Measurements from ENCODE around the gene TOP3A.
"Not testable (repeated sequence)": the region's sequence is repeated elsewhere in the genome, so short reads cannot be mapped to it uniquely, and the experiment has no call there.

TOP3A gene

GRCh38 chr17:18314731-18315561 lies at the start of gene TOP3A, which contains the start of gene SMCR8:
TOP3A (minus strand) TSS chr17:18314994; CDS start chr17:18314778, 216 bp downstream.
SMCR8 (plus strand) TSS chr17:18315293; CDS start chr17:18315790, 497 bp downstream.
- peak within 1 kb of the TSS; percentile 97 for H3K4me3 ChIP-seq (ENCODE audit: low read depth, low read length)
- DNase-seq (ENCODE audit: low read depth), result peak; percentile 94

DNA sequence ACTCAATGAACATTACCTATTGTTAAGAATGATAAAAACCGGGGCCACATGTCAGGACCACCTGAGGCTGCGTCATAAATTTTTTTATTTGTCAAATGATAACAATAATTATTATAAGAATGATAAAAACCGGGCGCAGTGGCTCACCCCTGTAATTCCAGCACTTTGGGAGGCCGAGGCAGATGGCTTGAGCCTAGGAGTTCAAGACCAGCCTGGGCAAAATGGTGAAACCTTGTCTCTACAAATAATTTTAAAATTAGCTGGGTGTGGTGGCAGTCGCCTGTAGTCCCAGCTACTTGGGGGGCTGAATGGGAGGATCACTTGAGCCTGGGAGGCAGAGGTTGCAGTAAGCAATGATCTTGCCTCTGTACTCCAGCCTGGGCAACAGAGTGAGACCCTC lies 49.4 kb upstream of the TOP3A start:
- DNase-seq (ENCODE audit: low read depth), result no peak
- H3K4me3 ChIP-seq (ENCODE audit: low read depth, low read length), result no peak overlapping the region

DNA sequence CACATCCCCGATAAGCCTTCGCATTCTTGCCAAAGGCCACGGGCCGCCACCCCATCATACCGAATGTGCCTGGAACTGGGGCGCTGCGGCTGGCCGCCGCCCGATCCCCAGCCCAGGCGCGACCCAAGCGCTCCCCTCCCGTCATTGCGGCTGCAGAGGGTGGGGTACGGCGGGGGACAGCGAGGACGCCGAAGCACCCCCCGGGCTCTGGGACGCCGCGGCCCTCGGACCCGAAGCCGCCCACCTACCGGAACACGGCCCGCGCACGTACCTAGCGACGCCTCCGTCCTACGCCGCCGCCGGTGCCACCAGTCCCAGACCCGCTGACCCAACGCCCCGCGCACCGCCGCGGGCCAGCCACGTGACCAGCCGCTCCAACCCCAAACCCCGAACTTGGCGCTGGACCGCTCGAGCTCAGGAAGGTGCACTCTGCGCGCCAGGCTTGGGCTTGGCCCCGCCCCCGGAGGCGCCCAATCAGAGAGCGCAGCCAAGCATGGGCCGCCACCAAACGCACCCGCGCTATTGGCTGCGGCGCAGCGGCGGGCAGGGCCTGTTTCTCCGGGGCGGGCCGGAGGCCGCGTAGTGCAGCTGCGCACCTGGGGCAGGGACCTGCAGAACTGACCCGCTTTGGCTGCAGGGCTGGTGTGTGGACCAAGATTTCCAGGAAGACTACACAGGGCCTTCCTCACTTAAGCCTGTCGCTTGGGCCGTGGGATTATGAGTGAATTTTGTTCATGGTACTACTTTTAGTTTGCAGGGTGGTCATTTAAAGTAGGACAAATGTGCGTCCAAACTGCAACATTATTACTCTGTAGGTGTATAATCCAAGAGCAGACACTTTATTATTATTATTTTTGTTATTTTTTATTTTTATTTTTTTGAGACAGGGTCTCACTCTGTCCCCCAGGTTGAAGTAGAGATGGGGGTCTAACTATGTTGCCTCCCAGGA lies 48.6 kb upstream of the TOP3A start, which contains the start of gene SHMT1:
SHMT1 (minus strand) TSS at position 450 of the 949 bp plus-strand sequence. CDS start 7,569 bp downstream, outside the sequence.
- peak; percentile 52 for DNase-seq (ENCODE audit: low read depth)
- peak within 1 kb of the TSS; percentile 82 for H3K4me3 ChIP-seq (ENCODE audit: low read depth, low read length)

DNA sequence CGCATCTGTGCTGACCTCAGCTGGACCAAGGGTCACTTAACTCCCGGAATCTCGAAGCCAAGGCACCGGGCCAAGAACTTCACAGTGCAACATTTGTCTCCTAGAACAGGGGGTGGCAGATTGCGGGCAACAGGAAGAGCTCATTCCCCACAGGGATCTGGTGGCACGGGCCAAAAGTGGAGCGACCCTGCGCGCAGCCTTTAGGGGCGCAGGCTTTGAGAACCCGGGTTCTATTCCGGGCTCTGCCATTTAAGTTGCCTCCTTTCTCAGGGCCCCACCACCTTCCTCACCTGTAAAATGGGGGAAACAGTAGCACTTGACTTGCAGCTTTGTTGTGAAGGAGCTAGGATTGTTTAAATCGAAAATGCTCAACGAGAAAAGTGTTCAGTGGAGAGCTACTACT lies 47.9 kb upstream of the TOP3A start:
- no peak for DNase-seq (ENCODE audit: low read depth)
- H3K4me3 ChIP-seq (ENCODE audit: low read depth, low read length), result peak overlapping the region; percentile 82

DNA sequence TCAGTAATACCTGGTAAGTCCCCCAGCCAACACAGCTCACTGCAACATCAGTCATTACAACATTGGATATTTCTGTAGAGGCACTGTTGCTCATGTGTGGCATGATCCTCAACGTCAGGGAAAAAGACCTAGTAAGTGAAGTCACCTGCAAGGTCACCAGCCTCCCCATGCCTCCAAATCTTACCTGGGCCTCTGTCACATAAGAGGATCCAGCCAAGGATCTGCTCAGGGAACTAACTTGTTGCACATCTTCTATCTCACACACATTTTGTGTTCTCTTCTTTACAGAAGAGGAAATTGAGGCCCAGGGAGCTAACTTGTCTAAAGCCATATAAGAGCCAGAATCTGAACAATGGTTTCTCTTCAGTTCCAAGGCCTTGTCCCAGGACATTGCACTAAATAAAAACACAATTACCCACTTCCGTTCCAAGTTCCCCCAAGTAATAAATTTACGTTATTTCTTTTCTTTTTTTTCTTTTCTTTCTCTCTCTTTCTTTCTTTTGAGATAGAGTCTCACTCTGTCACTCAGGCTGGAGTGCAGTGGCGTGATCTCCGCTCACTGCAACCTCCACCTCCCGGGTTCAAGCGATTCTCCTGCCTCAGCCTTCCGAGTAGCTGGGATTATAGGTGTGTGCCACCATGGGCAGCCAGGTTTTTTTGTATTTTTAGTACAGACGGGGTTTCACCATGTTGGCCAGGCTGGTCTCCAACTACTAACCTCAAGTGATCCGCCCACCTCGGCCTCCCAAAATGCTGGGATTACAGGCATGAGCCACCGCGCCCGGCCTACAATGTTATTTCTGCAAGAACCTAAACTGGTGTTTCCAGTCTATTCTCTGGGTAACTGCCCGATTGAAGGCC lies 47.3 kb upstream of the TOP3A start:
- no peak for DNase-seq (ENCODE audit: low read depth)
- peak overlapping the region; percentile 82 for H3K4me3 ChIP-seq (ENCODE audit: low read depth, low read length)

DNA sequence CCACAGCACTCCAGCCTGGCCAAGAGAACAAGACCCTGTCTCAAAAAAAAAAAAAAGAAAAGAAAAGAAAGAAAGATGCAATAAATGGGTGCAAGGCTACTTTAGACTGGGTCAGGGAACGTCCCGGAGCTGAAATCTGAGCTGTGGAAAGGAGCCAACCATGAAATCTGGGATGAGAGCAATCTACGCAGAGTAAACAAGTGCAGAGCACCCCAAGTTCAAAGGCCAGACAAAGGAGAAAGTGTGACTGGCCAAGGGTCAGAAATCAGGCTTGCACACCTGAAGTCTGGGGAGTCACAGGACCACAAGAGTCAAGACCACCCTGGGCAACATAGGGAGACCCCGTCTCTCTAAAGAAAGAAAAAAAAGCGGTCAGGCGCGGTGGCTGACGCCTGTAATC lies 45.7 kb upstream of the TOP3A start:
- no peak overlapping the region for H3K4me3 ChIP-seq (ENCODE audit: low read depth, low read length)
- DNase-seq (ENCODE audit: low read depth), result no peak

GRCh38 chr17:18356624-18357023 lies 41.8 kb upstream of the TOP3A start:
- H3K4me3 ChIP-seq (ENCODE audit: low read depth, low read length), result no peak overlapping the region
- DNase-seq (ENCODE audit: low read depth), result peak; percentile 57

GRCh38 chr17:18353541-18353940 lies 38.7 kb upstream of the TOP3A start:
- no peak for DNase-seq (ENCODE audit: low read depth)
- no peak overlapping the region for H3K4me3 ChIP-seq (ENCODE audit: low read depth, low read length)

GRCh38 chr17:18344021-18344420 lies 29.2 kb upstream of the TOP3A start:
- no peak for DNase-seq (ENCODE audit: low read depth)
- no peak overlapping the region for H3K4me3 ChIP-seq (ENCODE audit: low read depth, low read length)

DNA sequence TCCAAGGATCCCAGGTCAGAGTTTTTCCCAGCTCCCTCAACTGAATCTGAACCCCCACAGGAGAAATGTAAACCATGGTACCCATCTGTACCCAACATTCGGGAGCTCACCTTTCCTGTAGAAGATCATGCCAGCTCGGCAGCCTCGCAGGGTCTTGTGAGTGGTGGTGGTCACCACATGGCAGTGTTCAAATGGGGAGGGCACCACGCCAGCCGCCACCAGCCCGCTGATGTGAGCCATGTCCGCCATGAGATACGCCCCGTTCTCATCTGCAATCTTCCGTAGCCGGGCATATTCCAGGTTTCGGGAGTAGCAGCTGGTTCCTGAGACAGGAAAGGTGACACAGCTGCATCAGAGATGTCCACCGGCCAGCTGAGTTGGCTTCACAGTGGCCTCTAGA lies 25.1 kb upstream of the TOP3A start:
- H3K4me3 ChIP-seq (ENCODE audit: low read depth, low read length), result no peak overlapping the region
- no peak for DNase-seq (ENCODE audit: low read depth)

- DNase-seq (ENCODE audit: low read depth); H3K4me3 ChIP-seq (ENCODE audit: low read depth, low read length): not testable (repeated sequence)
Observed at GRCh38 chr17:18338158-18338557, 23.4 kb upstream of the TOP3A start.

- no peak overlapping the region for H3K4me3 ChIP-seq (ENCODE audit: low read depth, low read length)
- no peak for DNase-seq (ENCODE audit: low read depth)
Observed at GRCh38 chr17:18332909-18333489, 18.2 kb upstream of the TOP3A start.

DNA sequence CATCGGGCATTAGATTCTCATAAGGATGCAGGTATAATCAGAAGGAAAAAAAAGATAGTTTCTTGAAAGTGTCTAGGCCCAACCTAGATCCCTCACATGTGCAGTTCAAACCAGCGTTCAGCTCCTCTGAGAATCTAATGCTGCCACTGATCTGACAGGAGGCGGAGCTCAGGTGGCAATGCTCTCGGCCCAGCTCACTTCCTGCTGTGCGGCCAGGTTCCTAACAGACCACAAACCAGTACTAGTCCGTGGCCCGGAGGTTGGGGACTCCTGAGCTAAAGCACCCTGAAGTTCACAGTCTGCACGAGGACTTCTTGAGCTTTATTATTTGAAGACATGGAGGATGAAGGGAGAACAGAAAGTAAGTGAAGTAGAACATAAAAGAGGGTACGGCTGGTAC lies 17.1 kb upstream of the TOP3A start:
- no peak for DNase-seq (ENCODE audit: low read depth)
- no peak overlapping the region for H3K4me3 ChIP-seq (ENCODE audit: low read depth, low read length)

DNA sequence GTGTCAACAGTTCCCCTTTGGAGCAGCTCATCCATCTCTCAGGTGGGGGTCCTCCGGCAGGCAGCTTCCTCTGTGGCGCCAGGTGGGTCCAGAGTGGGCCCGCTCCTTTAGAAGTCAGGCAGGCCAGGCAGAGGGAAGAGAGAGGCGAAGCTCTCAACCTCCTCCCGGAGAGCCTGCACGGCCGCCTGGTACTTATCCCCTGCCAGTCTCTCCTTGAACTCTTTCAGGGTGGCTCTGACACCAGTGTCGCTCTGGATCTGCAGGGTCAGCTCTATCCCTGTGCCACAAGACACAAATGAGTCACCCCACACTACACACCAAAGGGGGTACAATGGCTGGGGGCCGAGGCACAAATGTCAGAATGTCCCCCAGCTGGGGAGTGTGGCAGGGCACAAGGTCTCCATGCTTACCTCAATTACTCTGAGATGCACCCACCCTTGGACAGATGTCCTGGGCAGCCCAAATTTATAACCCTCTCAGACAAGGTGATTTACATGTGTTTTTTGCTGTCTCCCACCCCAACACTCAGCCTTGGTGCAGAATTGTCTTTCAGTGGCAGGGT lies 13.9 kb upstream of the TOP3A start:
- DNase-seq (ENCODE audit: low read depth), result no peak
- H3K4me3 ChIP-seq (ENCODE audit: low read depth, low read length), result no peak overlapping the region

DNA sequence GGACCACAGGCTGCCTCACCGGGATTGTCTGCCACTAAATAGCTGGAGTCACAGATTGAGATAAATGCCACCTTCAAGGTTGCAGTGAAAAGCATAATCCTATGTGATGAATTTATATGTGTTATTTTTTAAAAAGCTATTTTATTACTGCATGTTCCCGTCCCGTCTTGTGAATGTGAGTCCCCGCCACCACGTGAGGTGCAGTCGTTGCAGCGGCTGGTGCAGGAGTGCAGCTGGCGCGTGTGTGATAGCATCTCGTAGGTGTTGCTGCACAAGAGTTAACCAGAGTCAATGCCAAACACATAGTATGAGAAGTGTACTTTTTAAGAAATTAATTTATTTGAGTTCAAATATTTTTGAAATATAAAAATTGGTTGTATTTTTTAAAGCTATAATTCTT lies 12.8 kb upstream of the TOP3A start:
- DNase-seq (ENCODE audit: low read depth), result no peak
- no peak overlapping the region for H3K4me3 ChIP-seq (ENCODE audit: low read depth, low read length)

DNA sequence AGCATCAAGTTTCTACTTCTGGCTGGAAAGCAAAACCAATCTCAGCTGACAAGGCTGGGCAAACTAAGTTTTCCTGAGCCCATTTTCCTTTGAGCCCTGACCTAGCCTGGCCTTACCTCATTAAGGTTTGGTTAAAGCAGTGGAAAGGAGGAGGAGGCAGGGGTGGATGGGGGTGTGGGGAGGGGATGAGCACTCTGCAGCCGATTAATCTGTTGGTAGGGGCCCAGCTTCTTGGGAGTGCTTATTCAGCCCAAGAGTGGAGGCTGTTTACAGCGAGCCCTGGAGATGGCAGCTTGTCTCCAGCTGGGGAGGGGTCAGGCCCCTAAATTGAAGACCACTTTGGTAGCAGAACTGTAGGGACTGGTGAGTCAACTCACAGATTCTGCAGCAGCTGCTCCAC lies 12.3 kb upstream of the TOP3A start:
- H3K4me3 ChIP-seq (ENCODE audit: low read depth, low read length), result no peak overlapping the region
- no peak for DNase-seq (ENCODE audit: low read depth)

DNA sequence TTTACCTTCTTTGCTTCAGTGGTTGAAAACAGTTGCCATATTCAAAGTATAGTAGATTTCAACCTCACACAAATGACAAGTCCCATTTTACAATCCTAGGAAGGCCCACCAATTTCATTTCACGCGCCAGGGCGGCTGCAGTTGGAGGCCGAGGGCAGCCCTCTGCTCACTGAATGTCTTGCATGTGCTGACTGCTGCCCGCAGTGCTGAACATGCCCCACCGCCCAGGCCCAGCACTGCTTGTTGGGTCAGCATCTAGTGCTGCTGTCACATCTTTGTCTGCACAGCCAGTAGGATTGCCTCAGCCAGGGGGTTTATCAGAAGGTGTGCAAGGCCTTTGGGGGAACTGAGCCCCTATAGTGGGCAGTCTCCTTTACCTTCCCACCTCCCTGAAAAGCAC lies 11.8 kb upstream of the TOP3A start:
- H3K4me3 ChIP-seq (ENCODE audit: low read depth, low read length), result no peak overlapping the region
- DNase-seq (ENCODE audit: low read depth), result no peak

GRCh38 chr17:18326039-18326438 lies 11.2 kb upstream of the TOP3A start:
- no peak overlapping the region for H3K4me3 ChIP-seq (ENCODE audit: low read depth, low read length)
- no peak for DNase-seq (ENCODE audit: low read depth)

All from skeletal muscle cell (primary cell).